H1 (cell line): ENCODE measurements around the gene R3HDML. TPM values are rescaled to one million over a fixed set of nuclear protein-coding genes. Genes with fewer than 3 reads are reported as not detected.

Source experiments
- CTCF ChIA-PET: fragments of 300-600 bp; sonication (Branson Sonifier 250); formaldehyde crosslinking; loops from one replicate; lab custom pipeline; 2021; ENCODE audit not compliant: partially characterized antibody; lab: Charles Lee
- POLR2A ChIA-PET: fragments of 300-600 bp; sonication (Branson Sonifier 250); formaldehyde crosslinking; loops from one replicate; lab custom pipeline; 2021; ENCODE audit warnings: inconsistent platforms; ENCODE audit not compliant: partially characterized antibody; lab: Charles Lee
- DNase-seq, 2 experiments: peaks; one replicate each; pipeline versions ENCODE4 v3.0.0 to v3.0.0-alpha.2; 2010 to 2022; ENCODE audit warnings: low spot score in 2 of 2, low read depth in 1 of 2, mixed read lengths in 1 of 2
- FAIRE-seq: peaks from 2 replicates; lab custom pipeline; 2011; peaks lifted over from hg19 to GRCh38; lab: Jason Lieb, UNC
- H2AFZ ChIP-seq: 2 replicates; pipeline ENCODE4 v1.8.1; 2012; ENCODE audit warnings: low read length, inconsistent platforms
- H2AK5ac ChIP-seq: 2 replicates; pipeline ENCODE4 v1.6.1; 2013; ENCODE audit warnings: low read depth, low read length
- H2BK120ac ChIP-seq: replicated peaks from 2 replicates; pipeline ENCODE3; 2013; ENCODE audit warnings: low read depth, low read length, inconsistent platforms
- H2BK12ac ChIP-seq: 2 replicates; pipeline ENCODE4 v1.6.1; 2013; ENCODE audit warnings: low read depth, low read length
- H2BK15ac ChIP-seq: 2 replicates; pipeline ENCODE4 v1.6.1; 2013; ENCODE audit warnings: low read length
- H2BK20ac ChIP-seq: 2 replicates; pipeline ENCODE4 v1.6.1; 2013; ENCODE audit warnings: low read length
- H2BK5ac ChIP-seq: 2 replicates; pipeline ENCODE4 v1.6.1; 2013; ENCODE audit warnings: low read depth, low read length
- H3K14ac ChIP-seq: 2 replicates; pipeline ENCODE4 v1.6.1; 2013; ENCODE audit warnings: inconsistent platforms; ENCODE audit not compliant: insufficient read length
- H3K18ac ChIP-seq: 2 replicates; pipeline ENCODE4 v1.6.1; 2013; ENCODE audit warnings: low read length; ENCODE audit errors: extremely low read depth
- H3K23ac ChIP-seq: 2 replicates; pipeline ENCODE4 v1.6.1; 2013; ENCODE audit warnings: inconsistent platforms; ENCODE audit not compliant: insufficient read length
- H3K23me2 ChIP-seq: 2 replicates; pipeline ENCODE4 v1.6.1; 2013; ENCODE audit warnings: low read depth, low read length
- H3K27ac ChIP-seq: 2 replicates; pipeline ENCODE4 v1.6.1; 2011; ENCODE audit warnings: low read depth, low read length, inconsistent platforms
- H3K27me3 ChIP-seq, 4 experiments: replicated peaks in 1 of 4; 1 replicate in 1 of 4; 2 replicates in 3 of 4; pipeline versions ENCODE4 v1.6.1 to v1.8.1; 2011 to 2013; ENCODE audit warnings: low read length in 3 of 4, mild to moderate bottlenecking in 3 of 4, inconsistent platforms in 2 of 4, mixed read lengths in 2 of 4, moderate library complexity in 1 of 4; ENCODE audit not compliant: control insufficient read depth in 3 of 4, insufficient read depth in 3 of 4; ENCODE audit errors: extremely low read depth in 1 of 4
- H3K36me3 ChIP-seq, 4 experiments: 2 replicates each; pipeline versions ENCODE4 v1.6.1 to v1.8.1; 2011 to 2013; ENCODE audit warnings: mild to moderate bottlenecking in 4 of 4, low read length in 3 of 4, moderate library complexity in 2 of 4, control low read depth in 1 of 4, inconsistent platforms in 1 of 4; ENCODE audit not compliant: insufficient read depth in 4 of 4, control insufficient read depth in 2 of 4
- H3K4ac ChIP-seq: replicated peaks from 2 replicates; pipeline ENCODE3; 2013; ENCODE audit warnings: low read length, low read depth, mixed read lengths, inconsistent platforms; ENCODE audit not compliant: insufficient read length
- H3K4me1 ChIP-seq, 4 experiments: replicated peaks in 1 of 4; 1 replicate in 1 of 4; 2 replicates in 3 of 4; pipeline versions ENCODE4 v1.6.1 to v1.8.1; 2011 to 2013; ENCODE audit warnings: low read length in 3 of 4, inconsistent platforms in 2 of 4, mixed read lengths in 1 of 4; ENCODE audit not compliant: insufficient read depth in 4 of 4, control insufficient read depth in 3 of 4
- H3K4me2 ChIP-seq, 2 experiments: 2 replicates each; pipeline versions ENCODE4 v1.6.1 to v1.8.1; 2011 to 2013; ENCODE audit warnings: low read depth in 2 of 2, low read length in 2 of 2, control low read depth in 1 of 2, inconsistent platforms in 1 of 2, mild to moderate bottlenecking in 1 of 2; ENCODE audit not compliant: insufficient read depth in 1 of 2
- H3K4me3 ChIP-seq, 4 experiments: fragments of 200-600, 300-600 bp in 1 of 4; sonication (generic), shearing (Covaris generic), sonication (Bioruptor Twin) in 1 of 4; 2 replicates each; pipeline versions ENCODE4 v1.5.1 to v1.8.1; 2011 to 2016; ENCODE audit warnings: low read length in 4 of 4, low read depth in 3 of 4, control low read depth in 2 of 4, inconsistent platforms in 2 of 4, mild to moderate bottlenecking in 2 of 4, mixed read lengths in 1 of 4, moderate library complexity in 1 of 4; ENCODE audit not compliant: insufficient read depth in 2 of 4; ENCODE audit errors: extremely low read depth in 1 of 4
- H3K56ac ChIP-seq: replicated peaks from 2 replicates; pipeline ENCODE3; 2013; ENCODE audit warnings: low read depth, mild to moderate bottlenecking, mixed read lengths, low read length, inconsistent platforms; ENCODE audit not compliant: insufficient read length
- H3K79me1 ChIP-seq: 2 replicates; pipeline ENCODE4 v1.6.1; 2013; ENCODE audit warnings: low read depth, low read length, control low read depth
- H3K79me2 ChIP-seq, 2 experiments: 2 replicates each; pipeline versions ENCODE4 v1.6.1 to v1.8.1; 2012 to 2013; ENCODE audit warnings: low read length in 2 of 2, mild to moderate bottlenecking in 2 of 2, inconsistent platforms in 1 of 2; ENCODE audit not compliant: insufficient read depth in 2 of 2, control insufficient read depth in 1 of 2
- H3K9ac ChIP-seq, 4 experiments: replicated peaks in 1 of 4; 1 replicate in 1 of 4; 2 replicates in 3 of 4; pipeline versions ENCODE4 v1.6.1 to v1.8.1; 2011 to 2013; ENCODE audit warnings: low read depth in 3 of 4, low read length in 3 of 4, control low read depth in 2 of 4, mild to moderate bottlenecking in 2 of 4, moderate library complexity in 2 of 4, inconsistent platforms in 1 of 4; ENCODE audit errors: extremely low read depth in 1 of 4
- H3K9me3 ChIP-seq, 2 experiments: 2 replicates each; pipeline versions ENCODE4 v1.6.1 to v1.8.1; 2012 to 2013; ENCODE audit warnings: mild to moderate bottlenecking in 2 of 2, moderate library complexity in 2 of 2, control low read depth in 1 of 2, inconsistent platforms in 1 of 2, low read depth in 1 of 2, low read length in 1 of 2, mixed read lengths in 1 of 2; ENCODE audit not compliant: insufficient read depth in 2 of 2
- H4K20me1 ChIP-seq, 2 experiments: replicated peaks in 1 of 2; 2 replicates each; pipeline versions ENCODE3 to v1.8.1; 2011 to 2013; ENCODE audit warnings: inconsistent platforms in 2 of 2, low read length in 2 of 2, mild to moderate bottlenecking in 1 of 2; ENCODE audit not compliant: insufficient read depth in 2 of 2, control insufficient read depth in 1 of 2
- H4K5ac ChIP-seq: 2 replicates; pipeline ENCODE4 v1.6.1; 2013; ENCODE audit warnings: low read length, low read depth, mixed read lengths, inconsistent platforms; ENCODE audit not compliant: insufficient read length
- H4K8ac ChIP-seq: 2 replicates; pipeline ENCODE4 v1.8.0; 2013; ENCODE audit warnings: mild to moderate bottlenecking, moderate library complexity, low read length, inconsistent platforms; ENCODE audit not compliant: insufficient read depth; ENCODE audit errors: extremely low read depth
- H4K91ac ChIP-seq: replicated peaks from 2 replicates; pipeline ENCODE3; 2013; ENCODE audit warnings: low read length, mixed read lengths, inconsistent platforms; ENCODE audit not compliant: insufficient read length
- ATF3 ChIP-seq: IDR thresholded peaks from 2 replicates; pipeline ENCODE4 v1.6.1; 2011; ENCODE audit warnings: low read depth, mild to moderate bottlenecking, low read length; ENCODE audit not compliant: insufficient read depth
- BCL11A ChIP-seq, 2 experiments: IDR thresholded peaks; one replicate each; pipeline ENCODE4 v1.6.1; 2011; ENCODE audit warnings: low read depth in 2 of 2, low read length in 2 of 2, mild to moderate bottlenecking in 2 of 2
- CBX8 ChIP-seq: fragments of 300-800, 300-1000 bp; sonication (generic); IDR thresholded peaks from 2 replicates; pipeline ENCODE4 v1.7.1; 2016; ENCODE audit warnings: low read depth, low read length, borderline replicate concordance
- CHD2 ChIP-seq: IDR thresholded peaks from 2 replicates; pipeline ENCODE4 v1.6.1; 2012; ENCODE audit warnings: low read length, improper control_type of control experiment
- FOSL1 ChIP-seq: IDR thresholded peaks from 2 replicates; pipeline ENCODE4 v1.6.1; 2011; ENCODE audit warnings: mild to moderate bottlenecking, low read depth, low read length, moderate library complexity; ENCODE audit not compliant: insufficient read depth
- HDAC2 ChIP-seq, 2 experiments: fragments of 300-600 bp in 1 of 2; sonication (generic) in 1 of 2; IDR thresholded peaks; 2 replicates each; pipeline ENCODE4 v1.6.1; 2011 to 2012; ENCODE audit warnings: low read depth in 2 of 2, low read length in 2 of 2, mild to moderate bottlenecking in 2 of 2, moderate library complexity in 2 of 2, borderline replicate concordance in 1 of 2, inconsistent platforms in 1 of 2
- HDAC6 ChIP-seq: IDR thresholded peaks from one replicate; pipeline ENCODE4 v1.7.1; 2012; ENCODE audit warnings: low read depth, mild to moderate bottlenecking, inconsistent platforms, low read length, moderate library complexity
- KDM1A ChIP-seq: fragments of 200-600, 300-600 bp; sonication (generic); IDR thresholded peaks from 2 replicates; pipeline ENCODE4 v1.7.1; 2016; ENCODE audit warnings: mild to moderate bottlenecking, low read length, borderline replicate concordance
- SRF ChIP-seq: IDR thresholded peaks from 2 replicates; pipeline ENCODE4 v1.6.1; 2011; ENCODE audit warnings: mild to moderate bottlenecking, low read depth, low read length, moderate library complexity
- TEAD4 ChIP-seq: IDR thresholded peaks from 2 replicates; pipeline ENCODE4 v1.6.1; 2012; ENCODE audit warnings: low read depth, low read length, inconsistent platforms, mixed read lengths
- ZNF274 ChIP-seq: IDR thresholded peaks from 2 replicates; pipeline ENCODE4 v1.7.0; 2012; ENCODE audit warnings: low read length, borderline replicate concordance; ENCODE audit errors: extremely low read depth
- WGBS, 2 experiments: shearing (Covaris generic) in 1 of 2; methylation state at CpG; one replicate each; pipeline versions ENCODE4 v1.1.6 to v1.1.7; 2013 to 2015; ENCODE audit warnings: low lambda C conversion rate in 2 of 2, mixed read lengths in 2 of 2, inconsistent platforms in 1 of 2, low coverage in 1 of 2, missing lambda C conversion rate in 1 of 2; ENCODE audit not compliant: insufficient replicate concordance in 2 of 2, insufficient coverage in 1 of 2, insufficient read length in 1 of 2; ENCODE audit errors: extremely low coverage in 1 of 2, missing lambda C conversion rate in 1 of 2; 5-methylcytosine and 5-hydroxymethylcytosine counted together
- polyA plus RNA-seq, 7 experiments: library from polyadenylated mRNA; depleted of rRNA in 3 of 7; stranded (reverse) in 5 of 7; unstranded in 2 of 7; fragments of >200 nt in 5 of 7; fragments of 200-250 nt in 2 of 7; gene quantifications; 1 replicate in 5 of 7; 2 replicates in 1 of 7; 4 replicates in 1 of 7; pipeline versions ENCODE4 v1.2.1 to v1.2.3, GENCODE V29; 2011 to 2013; ENCODE audit warnings: missing spikeins in 2 of 7, mixed read lengths in 2 of 7
- total RNA-seq: library from RNA; stranded (reverse); fragmentation: NEBNext Ultra II Directional; extraction: Animal tissue kit (Norgen Biotek cat#: 25700); gene quantifications from 2 replicates; pipeline ENCODE4 v1.2.1, GENCODE V29; 2021

R3HDML gene
- total and polyA plus RNA-seq, 2 of the 8 experiments (the other 6 are each of a cell fraction or from before 2014, with no cell fraction given), result not detected

DNA sequence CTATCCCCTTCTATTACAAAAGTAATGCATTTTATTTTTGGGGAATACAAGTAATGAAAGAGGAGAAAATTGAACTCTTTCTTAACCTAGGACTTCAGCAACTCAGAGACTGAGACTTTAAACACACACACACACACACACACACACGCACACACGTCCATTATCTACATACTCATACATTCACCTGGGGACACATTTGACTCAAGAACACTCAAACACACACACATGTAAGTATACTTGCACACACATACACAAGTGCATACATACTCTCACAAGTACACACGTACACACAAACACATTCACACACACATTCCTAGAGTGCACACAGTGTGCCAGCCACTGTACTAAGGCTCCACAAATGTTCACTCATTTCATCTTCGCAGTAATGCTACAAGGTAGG, 2.1 kb upstream of the R3HDML start:
- Histone ChIP-seq H2AK5ac (peak overlapping the region; percentile 98; the same call in 1 of the 2 replicates), H3K4me2 (no peak overlapping the region), H3K56ac (no peak overlapping the region), H3K23ac (no peak overlapping the region), H3K4me1 (peaks cover 4 to 12% (median 5%) of the 10 kb centered on the region in 4 experiments), H3K79me2 (no peaks in the 10 kb centered on the region), H3K36me3 (no peaks in the 10 kb centered on the region), H3K9ac (no peak overlapping the region), H2BK5ac (no peak overlapping the region), H2BK12ac (peak overlapping the region; percentile 88; the same call in 1 of the 2 replicates), H3K4ac (peak overlapping the region; percentile 63), H4K8ac (no peak overlapping the region), H3K79me1 (no peaks in the 10 kb centered on the region), H3K4me3 (no peak overlapping the region), H4K91ac (no peak overlapping the region), H2BK120ac (peak overlapping the region; percentile 79), H2BK15ac (peak overlapping the region; percentile 77; the same call in 1 of the 2 replicates), H3K18ac (no peak overlapping the region; the same call in 1 of the 2 replicates), H3K23me2 (no peaks in the 10 kb centered on the region), H3K9me3 (no peaks in the 10 kb centered on the region), H3K27ac (no peak overlapping the region), H2AFZ (no peak overlapping the region), H3K27me3 (0 out of 7 replicates have a peak, but pooled peaks cover 0 to 2% (median 0%) of the 10 kb centered on the region in 4 experiments), H4K20me1 (no peaks in the 10 kb centered on the region), H2BK20ac (no peak overlapping the region), H4K5ac (no peak overlapping the region), H3K14ac (no peak overlapping the region)
- DNase-seq (no peak), FAIRE-seq (no peak)
- ChIA-PET POLR2A (no interaction called here), CTCF (interaction anchor here (1.0 kb wide), 1 partner anchor 15 kb away, joined by 3 read pairs; no protein-coding TSS in a partner anchor)
- 83% methylated on average over 4 of the region's 4 CpGs; no CpG with 5 or more reads in 1 of the 2 experiments for WGBS, 2 experiments
- TF ChIP-seq TEAD4 (no peak), ZNF274 (no peak), HDAC6 (no peak), SRF (no peak), FOSL1 (no peak), ATF3 (no peak), CBX8 (no peak), BCL11A (IDR thresholded peaks at IDR 0.05; ENCODE audit: low read depth in 2 of 2, low read length in 2 of 2) (no peak), HDAC2 (IDR thresholded peaks at IDR 0.05; ENCODE audit: borderline replicate concordance in 1 of 2, low read depth in 2 of 2, low read length in 2 of 2) (no peak), CHD2 (no peak), KDM1A (no peak)
